GM23338 (cell line): Measurements from ENCODE around the gene SIN3B. TPM values are rescaled to one million over a fixed set of nuclear protein-coding genes. Genes with fewer than 3 reads are reported as not detected.

Experiments
- ATAC-seq: fragments of 200-7000 bp; cut with Tn5 transposase; 3 replicates; pipeline ENCODE4 v1.9.1; 2020
- DNase-seq: peaks from one replicate; pipeline ENCODE4 v3.0.0-alpha.2; 2015; ENCODE audit warnings: low spot score
- H2AFZ ChIP-seq: fragments of 200-600 bp; sonication (generic); 2 replicates; pipeline ENCODE4 v1.8.0; 2016; ENCODE audit warnings: antibody characterized with exemption, mild to moderate bottlenecking, moderate library complexity
- H3F3A ChIP-seq: fragments of 200-600 bp; sonication (generic); replicated peaks from 2 replicates; pipeline ENCODE4 v1.8.0; 2017; ENCODE audit warnings: antibody characterized with exemption, mixed run types, low read depth
- H3K27ac ChIP-seq: fragments of 200-600 bp; sonication (generic); 2 replicates; pipeline ENCODE4 v1.6.1; 2016; ENCODE audit warnings: low read depth
- H3K27me3 ChIP-seq: fragments of 200-600 bp; sonication (generic); 2 replicates; pipeline ENCODE4 v1.8.0; 2016; ENCODE audit warnings: mild to moderate bottlenecking, mixed run types, moderate library complexity; ENCODE audit not compliant: insufficient read depth
- H3K36me3 ChIP-seq: fragments of 200-600 bp; sonication (generic); 2 replicates; pipeline ENCODE4 v1.8.0; 2016; ENCODE audit warnings: mild to moderate bottlenecking; ENCODE audit not compliant: insufficient read depth
- H3K4me1 ChIP-seq: fragments of 200-600 bp; sonication (generic); 2 replicates; pipeline ENCODE4 v1.8.0; 2016; ENCODE audit warnings: mild to moderate bottlenecking, moderate library complexity; ENCODE audit not compliant: insufficient read depth
- H3K4me2 ChIP-seq: fragments of 200-600 bp; sonication (generic); 2 replicates; pipeline ENCODE4 v1.7.1; 2017; ENCODE audit warnings: mixed run types
- H3K4me3 ChIP-seq: fragments of 200-600 bp; sonication (generic); 2 replicates; pipeline ENCODE4 v1.6.1; 2016; ENCODE audit warnings: mixed run types
- H3K79me2 ChIP-seq: fragments of 200-600 bp; sonication (generic); replicated peaks from 2 replicates; pipeline ENCODE4 v1.8.0; 2017; ENCODE audit warnings: mild to moderate bottlenecking; ENCODE audit not compliant: insufficient read depth
- H3K9me2 ChIP-seq: fragments of 200-600 bp; sonication (generic); 2 replicates; pipeline ENCODE4 v1.8.0; 2017; ENCODE audit not compliant: insufficient read depth
- H4K20me1 ChIP-seq: fragments of 200-600 bp; sonication (generic); replicated peaks from 2 replicates; pipeline ENCODE4 v1.8.0; 2017; ENCODE audit warnings: mild to moderate bottlenecking; ENCODE audit not compliant: insufficient read depth
- H3K27ac Mint-ChIP-seq: 2 replicates; pipeline ENCODE4 v1.8.0; 2020; ENCODE audit warnings: inconsistent platforms, mild to moderate bottlenecking, moderate library complexity, mixed read lengths
- H3K27me3 Mint-ChIP-seq: 3 replicates; pipeline ENCODE4 v1.8.0; 2022; ENCODE audit warnings: low read depth, mild to moderate bottlenecking, moderate library complexity, mixed read lengths, inconsistent platforms; ENCODE audit not compliant: insufficient read depth, poor library complexity
- H3K36me3 Mint-ChIP-seq: 3 replicates; pipeline ENCODE4 v1.8.0; 2021; ENCODE audit warnings: low read depth, mild to moderate bottlenecking, inconsistent platforms, moderate library complexity, mixed read lengths
- H3K4me1 Mint-ChIP-seq: 3 replicates; pipeline ENCODE4 v1.8.0; 2020; ENCODE audit warnings: mild to moderate bottlenecking, inconsistent platforms, mixed read lengths
- H3K4me3 Mint-ChIP-seq: 3 replicates; pipeline ENCODE4 v1.8.0; 2021; ENCODE audit warnings: moderate library complexity, mild to moderate bottlenecking, inconsistent platforms, mixed read lengths
- H3K9me3 Mint-ChIP-seq: 3 replicates; pipeline ENCODE4 v1.8.0; 2020; ENCODE audit warnings: moderate library complexity, mild to moderate bottlenecking, inconsistent platforms, mixed read lengths
- CREB1 ChIP-seq: fragments of 250-450 bp; sonication (Bioruptor Pico); IDR thresholded peaks from 2 replicates; pipeline ENCODE4 v1.5.0; 2020; ENCODE audit warnings: low read depth, mild to moderate bottlenecking, moderate library complexity
- ETS1 ChIP-seq: IDR thresholded peaks from 2 replicates; pipeline ENCODE4 v1.6.1; 2016; ENCODE audit warnings: antibody characterized with exemption
- EZH2 ChIP-seq: fragments of 200-600 bp; sonication (generic); IDR thresholded peaks from one replicate; pipeline ENCODE4 v1.8.0; 2017; ENCODE audit warnings: antibody characterized with exemption, mild to moderate bottlenecking, low read depth; ENCODE audit not compliant: unreplicated experiment
- EZH2phosphoT487 ChIP-seq: fragments of 200-600 bp; sonication (generic); IDR thresholded peaks from one replicate; pipeline ENCODE4 v1.8.1; 2018; ENCODE audit warnings: antibody characterized with exemption; ENCODE audit not compliant: unreplicated experiment
- JUNB ChIP-seq: IDR thresholded peaks from one replicate; pipeline ENCODE4 v1.6.1; 2016; ENCODE audit warnings: antibody characterized with exemption; ENCODE audit not compliant: unreplicated experiment
- NANOG ChIP-seq: IDR thresholded peaks from 2 replicates; pipeline ENCODE4 v1.6.1; 2016; ENCODE audit warnings: antibody characterized with exemption, borderline replicate concordance
- POLR2AphosphoS5 ChIP-seq: IDR thresholded peaks from 2 replicates; pipeline ENCODE4 v1.6.1; 2016; ENCODE audit warnings: antibody characterized with exemption, low read depth
- REST ChIP-seq: IDR thresholded peaks from one replicate; pipeline ENCODE4 v1.6.1; 2018; ENCODE audit warnings: antibody characterized with exemption; ENCODE audit not compliant: unreplicated experiment
- STAT1 ChIP-seq: IDR thresholded peaks from one replicate; pipeline ENCODE4 v1.6.1; 2016; ENCODE audit warnings: antibody characterized with exemption; ENCODE audit not compliant: unreplicated experiment
- ZNF114 ChIP-seq: fragments of 250-450 bp; sonication (Bioruptor Pico); IDR thresholded peaks from 2 replicates; pipeline ENCODE4 v1.5.0; 2020; ENCODE audit warnings: mild to moderate bottlenecking, moderate library complexity
- ZNF331 ChIP-seq: fragments of 250-450 bp; sonication (Bioruptor Pico); IDR thresholded peaks from 2 replicates; pipeline ENCODE4 v1.5.0; 2020; ENCODE audit warnings: low read depth, mild to moderate bottlenecking, moderate library complexity
- polyA plus RNA-seq: library from polyadenylated mRNA; unstranded; fragments of >200 nt; fragmentation: Nextera tagmentation; extraction: Ambion mirVana; gene quantifications from 2 replicates; pipeline ENCODE4 v1.2.1, GENCODE V29; 2016
- total RNA-seq: library from RNA; depleted of rRNA; stranded (reverse); fragments of >200 nt; shearing (Covaris generic); gene quantifications from 2 replicates; pipeline ENCODE4 v1.2.3, GENCODE V29; 2014
- TF ChIP-seq, protein P1 (sequence below), 2 experiments: fragments of 200-600 bp in 1 of 2; sonication (generic) in 1 of 2; conservative IDR thresholded peaks; 2 replicates each; pipeline versions ENCODE4 v1.5.1 to v1.6.1; 2016 to 2017; ENCODE audit warnings: antibody characterized with exemption in 2 of 2, low read depth in 2 of 2, mild to moderate bottlenecking in 2 of 2, moderate library complexity in 1 of 2
- TF ChIP-seq, protein P2 (sequence below): fragments of 250-450 bp; sonication (Bioruptor Pico); IDR thresholded peaks from 2 replicates; pipeline ENCODE4 v1.5.0; 2020; ENCODE audit warnings: mild to moderate bottlenecking, moderate library complexity

The SIN3B gene
- total and polyA plus RNA-seq, 2 experiments from 2014 or later = 37.6 to 68.6 TPM

DNA sequence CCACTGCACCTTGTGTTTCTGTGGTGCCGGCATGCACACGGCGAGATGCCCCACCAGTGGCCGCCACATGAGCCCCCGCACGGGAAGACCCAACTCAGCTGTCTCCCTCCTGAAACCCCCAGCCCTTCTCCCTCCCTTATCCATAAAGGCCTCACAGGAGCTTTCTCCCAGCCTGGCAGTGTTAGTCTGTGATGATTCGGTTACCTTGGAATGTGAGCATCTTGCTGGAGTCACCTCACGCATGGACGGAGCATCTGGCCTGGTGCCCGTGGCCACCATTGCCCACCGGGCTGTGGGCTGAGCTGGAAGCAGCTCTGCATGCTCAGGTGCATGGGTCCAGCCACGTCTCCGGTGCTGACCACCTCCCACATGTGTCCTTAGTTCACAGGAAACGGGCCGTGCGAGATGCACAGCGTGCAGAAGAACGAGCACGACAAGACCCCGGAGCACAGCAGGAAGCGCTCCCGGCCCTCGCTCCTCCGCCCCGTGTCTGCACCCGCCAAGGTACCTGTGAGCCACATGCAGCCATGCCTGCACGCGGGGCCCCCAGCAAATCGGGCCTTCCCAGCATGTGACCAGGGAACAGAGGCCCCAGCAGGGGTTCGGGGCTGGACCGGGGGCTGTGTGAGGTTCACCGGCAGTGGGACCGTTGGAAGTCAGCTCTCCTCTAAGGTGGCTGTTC lies 22.0 kb downstream of the SIN3B start:
- Mint-ChIP-seq H3K4me1 (no peaks in the 10 kb centered on the region), H3K27me3 (peaks cover 8% of the 10 kb centered on the region), H3K4me3 (no peak overlapping the region), H3K9me3 (no peaks in the 10 kb centered on the region), H3K36me3 (peaks cover 81% of the 10 kb centered on the region), H3K27ac (no peak overlapping the region)
- H3K4me2 ChIP-seq = no peak overlapping the region
- no peaks in the 10 kb centered on the region for H3K4me1 ChIP-seq
- no peak overlapping the region for H2AFZ ChIP-seq
- no peaks in the 10 kb centered on the region for H3K9me2 ChIP-seq
- no peaks in the 10 kb centered on the region for H3K27me3 ChIP-seq
- DNase-seq = no peak
- no peak for ATAC-seq
- H4K20me1 ChIP-seq = peaks cover 9% of the 10 kb centered on the region; the same call in 1 of the 2 replicates
- peaks cover 37% of the 10 kb centered on the region for H3K36me3 ChIP-seq
- H3K79me2 ChIP-seq = 0 out of 2 replicates have a peak, but pooled peaks cover 6% of the 10 kb centered on the region
- H3K4me3 ChIP-seq = no peak overlapping the region
- no peaks in the 10 kb centered on the region for H3F3A ChIP-seq
- no peak overlapping the region for H3K27ac ChIP-seq
- TF ChIP-seq ETS1 (no peak), JUNB (no peak), EZH2 (no peak), ZNF114 (CRISPR knock-in tag) (no peak), CREB1 (CRISPR knock-in tag) (no peak), NANOG (no peak), POLR2AphosphoS5 (no peak), REST (no peak), STAT1 (no peak), ZNF331 (CRISPR knock-in tag) (no peak), EZH2phosphoT487 (no peak)
- TF ChIP-seq, protein P1, sequence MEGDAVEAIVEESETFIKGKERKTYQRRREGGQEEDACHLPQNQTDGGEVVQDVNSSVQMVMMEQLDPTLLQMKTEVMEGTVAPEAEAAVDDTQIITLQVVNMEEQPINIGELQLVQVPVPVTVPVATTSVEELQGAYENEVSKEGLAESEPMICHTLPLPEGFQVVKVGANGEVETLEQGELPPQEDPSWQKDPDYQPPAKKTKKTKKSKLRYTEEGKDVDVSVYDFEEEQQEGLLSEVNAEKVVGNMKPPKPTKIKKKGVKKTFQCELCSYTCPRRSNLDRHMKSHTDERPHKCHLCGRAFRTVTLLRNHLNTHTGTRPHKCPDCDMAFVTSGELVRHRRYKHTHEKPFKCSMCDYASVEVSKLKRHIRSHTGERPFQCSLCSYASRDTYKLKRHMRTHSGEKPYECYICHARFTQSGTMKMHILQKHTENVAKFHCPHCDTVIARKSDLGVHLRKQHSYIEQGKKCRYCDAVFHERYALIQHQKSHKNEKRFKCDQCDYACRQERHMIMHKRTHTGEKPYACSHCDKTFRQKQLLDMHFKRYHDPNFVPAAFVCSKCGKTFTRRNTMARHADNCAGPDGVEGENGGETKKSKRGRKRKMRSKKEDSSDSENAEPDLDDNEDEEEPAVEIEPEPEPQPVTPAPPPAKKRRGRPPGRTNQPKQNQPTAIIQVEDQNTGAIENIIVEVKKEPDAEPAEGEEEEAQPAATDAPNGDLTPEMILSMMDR (conservative IDR thresholded peaks at IDR 0.05; ENCODE audit: low read depth in 2 of 2) = no peak
- TF ChIP-seq, protein P2, sequence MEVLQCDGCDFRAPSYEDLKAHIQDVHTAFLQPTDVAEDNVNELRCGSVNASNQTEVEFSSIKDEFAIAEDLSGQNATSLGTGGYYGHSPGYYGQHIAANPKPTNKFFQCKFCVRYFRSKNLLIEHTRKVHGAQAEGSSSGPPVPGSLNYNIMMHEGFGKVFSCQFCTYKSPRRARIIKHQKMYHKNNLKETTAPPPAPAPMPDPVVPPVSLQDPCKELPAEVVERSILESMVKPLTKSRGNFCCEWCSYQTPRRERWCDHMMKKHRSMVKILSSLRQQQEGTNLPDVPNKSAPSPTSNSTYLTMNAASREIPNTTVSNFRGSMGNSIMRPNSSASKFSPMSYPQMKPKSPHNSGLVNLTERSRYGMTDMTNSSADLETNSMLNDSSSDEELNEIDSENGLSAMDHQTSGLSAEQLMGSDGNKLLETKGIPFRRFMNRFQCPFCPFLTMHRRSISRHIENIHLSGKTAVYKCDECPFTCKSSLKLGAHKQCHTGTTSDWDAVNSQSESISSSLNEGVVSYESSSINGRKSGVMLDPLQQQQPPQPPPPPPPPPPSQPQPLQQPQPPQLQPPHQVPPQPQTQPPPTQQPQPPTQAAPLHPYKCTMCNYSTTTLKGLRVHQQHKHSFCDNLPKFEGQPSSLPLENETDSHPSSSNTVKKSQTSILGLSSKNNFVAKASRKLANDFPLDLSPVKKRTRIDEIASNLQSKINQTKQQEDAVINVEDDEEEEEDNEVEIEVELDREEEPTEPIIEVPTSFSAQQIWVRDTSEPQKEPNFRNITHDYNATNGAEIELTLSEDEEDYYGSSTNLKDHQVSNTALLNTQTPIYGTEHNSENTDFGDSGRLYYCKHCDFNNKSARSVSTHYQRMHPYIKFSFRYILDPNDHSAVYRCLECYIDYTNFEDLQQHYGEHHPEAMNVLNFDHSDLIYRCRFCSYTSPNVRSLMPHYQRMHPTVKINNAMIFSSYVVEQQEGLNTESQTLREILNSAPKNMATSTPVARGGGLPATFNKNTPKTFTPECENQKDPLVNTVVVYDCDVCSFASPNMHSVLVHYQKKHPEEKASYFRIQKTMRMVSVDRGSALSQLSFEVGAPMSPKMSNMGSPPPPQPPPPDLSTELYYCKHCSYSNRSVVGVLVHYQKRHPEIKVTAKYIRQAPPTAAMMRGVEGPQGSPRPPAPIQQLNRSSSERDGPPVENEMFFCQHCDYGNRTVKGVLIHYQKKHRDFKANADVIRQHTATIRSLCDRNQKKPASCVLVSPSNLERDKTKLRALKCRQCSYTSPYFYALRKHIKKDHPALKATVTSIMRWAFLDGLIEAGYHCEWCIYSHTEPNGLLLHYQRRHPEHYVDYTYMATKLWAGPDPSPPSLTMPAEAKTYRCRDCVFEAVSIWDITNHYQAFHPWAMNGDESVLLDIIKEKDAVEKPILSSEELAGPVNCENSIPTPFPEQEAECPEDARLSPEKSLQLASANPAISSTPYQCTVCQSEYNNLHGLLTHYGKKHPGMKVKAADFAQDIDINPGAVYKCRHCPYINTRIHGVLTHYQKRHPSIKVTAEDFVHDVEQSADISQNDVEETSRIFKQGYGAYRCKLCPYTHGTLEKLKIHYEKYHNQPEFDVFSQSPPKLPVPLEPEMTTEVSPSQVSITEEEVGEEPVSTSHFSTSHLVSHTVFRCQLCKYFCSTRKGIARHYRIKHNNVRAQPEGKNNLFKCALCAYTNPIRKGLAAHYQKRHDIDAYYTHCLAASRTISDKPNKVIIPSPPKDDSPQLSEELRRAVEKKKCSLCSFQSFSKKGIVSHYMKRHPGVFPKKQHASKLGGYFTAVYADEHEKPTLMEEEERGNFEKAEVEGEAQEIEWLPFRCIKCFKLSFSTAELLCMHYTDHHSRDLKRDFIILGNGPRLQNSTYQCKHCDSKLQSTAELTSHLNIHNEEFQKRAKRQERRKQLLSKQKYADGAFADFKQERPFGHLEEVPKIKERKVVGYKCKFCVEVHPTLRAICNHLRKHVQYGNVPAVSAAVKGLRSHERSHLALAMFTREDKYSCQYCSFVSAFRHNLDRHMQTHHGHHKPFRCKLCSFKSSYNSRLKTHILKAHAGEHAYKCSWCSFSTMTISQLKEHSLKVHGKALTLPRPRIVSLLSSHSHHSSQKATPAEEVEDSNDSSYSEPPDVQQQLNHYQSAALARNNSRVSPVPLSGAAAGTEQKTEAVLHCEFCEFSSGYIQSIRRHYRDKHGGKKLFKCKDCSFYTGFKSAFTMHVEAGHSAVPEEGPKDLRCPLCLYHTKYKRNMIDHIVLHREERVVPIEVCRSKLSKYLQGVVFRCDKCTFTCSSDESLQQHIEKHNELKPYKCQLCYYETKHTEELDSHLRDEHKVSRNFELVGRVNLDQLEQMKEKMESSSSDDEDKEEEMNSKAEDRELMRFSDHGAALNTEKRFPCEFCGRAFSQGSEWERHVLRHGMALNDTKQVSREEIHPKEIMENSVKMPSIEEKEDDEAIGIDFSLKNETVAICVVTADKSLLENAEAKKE = no peak
